K562 (cell line): ENCODE measurements around the gene PRUNE1.

Source experiments
- HDAC2 ChIP-seq: fragments of 450-650 bp; IDR thresholded peaks from 2 replicates; pipeline ENCODE4 v1.6.1; 2016; ENCODE audit warnings: mild to moderate bottlenecking
- JUNB ChIP-seq: fragments of 450-650 bp; formaldehyde crosslinking; conservative IDR thresholded peaks from 2 replicates; pipeline ENCODE4 v1.4.0; 2020; ENCODE audit warnings: mild to moderate bottlenecking
- PHF8 ChIP-seq: fragments of 200-600 bp; sonication (generic); IDR thresholded peaks from 2 replicates; pipeline ENCODE4 v1.6.1; 2012; ENCODE audit warnings: mixed run types, mild to moderate bottlenecking, inconsistent platforms, low read length, moderate library complexity, borderline replicate concordance
- PURB ChIP-seq: sonication (generic); formaldehyde crosslinking; IDR thresholded peaks from 2 replicates; pipeline ENCODE4 v1.9.0; 2021; ENCODE audit warnings: low read depth, mild to moderate bottlenecking, missing genetic modification reagents
- ZFP36 ChIP-seq: fragments of 150-350 bp; IDR thresholded peaks from 2 replicates; pipeline ENCODE4 v1.6.1; 2018; ENCODE audit warnings: low read length, low read depth; ENCODE audit not compliant: partially characterized antibody

- no peak for TF ChIP-seq PHF8
- TF ChIP-seq ZFP36, result no peak
- no peak for TF ChIP-seq JUNB (CRISPR knock-in tag)
- no peak for TF ChIP-seq PURB (CRISPR knock-in tag)
- TF ChIP-seq HDAC2, result no peak
Observed at GRCh38 chr1:151010346-151010726, 2.1 kb downstream of the PRUNE1 start.
